Glutamatergic neuron (in vitro differentiated cells): Measurements from ENCODE around the gene PON3. TPM values are rescaled to one million over a fixed set of nuclear protein-coding genes. Genes with fewer than 3 reads are reported as not detected.
"Not testable (repeated sequence)": the region's sequence is repeated elsewhere in the genome, so short reads cannot be mapped to it uniquely, and the experiment has no call there.

Experiments used
- DNase-seq: peaks from one replicate; pipeline ENCODE4 v3.0.0; 2022
- H3K27ac Mint-ChIP-seq: one replicate; pipeline ENCODE4 v1.8.0; 2020; ENCODE audit warnings: mild to moderate bottlenecking, mixed read lengths, inconsistent platforms; ENCODE audit not compliant: unreplicated experiment
- H3K27me3 Mint-ChIP-seq: one replicate; pipeline ENCODE4 v1.8.0; 2020; ENCODE audit warnings: mild to moderate bottlenecking, moderate library complexity, mixed read lengths, inconsistent platforms; ENCODE audit not compliant: unreplicated experiment
- H3K36me3 Mint-ChIP-seq: one replicate; pipeline ENCODE4 v1.8.0; 2020; ENCODE audit warnings: mild to moderate bottlenecking, mixed read lengths, inconsistent platforms; ENCODE audit not compliant: unreplicated experiment
- H3K4me1 Mint-ChIP-seq: one replicate; pipeline ENCODE4 v1.8.0; 2020; ENCODE audit warnings: mild to moderate bottlenecking, low read depth, mixed read lengths, inconsistent platforms; ENCODE audit not compliant: unreplicated experiment
- H3K4me3 Mint-ChIP-seq: one replicate; pipeline ENCODE4 v1.8.0; 2020; ENCODE audit warnings: mild to moderate bottlenecking, mixed read lengths, inconsistent platforms; ENCODE audit not compliant: unreplicated experiment
- H3K9me3 Mint-ChIP-seq: one replicate; pipeline ENCODE4 v1.8.0; 2020; ENCODE audit warnings: mild to moderate bottlenecking, moderate library complexity, mixed read lengths, inconsistent platforms; ENCODE audit not compliant: unreplicated experiment
- CTCF ChIP-seq: fragments of 200-600 bp; sonication (generic); IDR thresholded peaks from one replicate; pipeline ENCODE4 v1.5.0; 2021; ENCODE audit not compliant: partially characterized antibody, unreplicated experiment
- total RNA-seq: library from RNA; stranded (reverse); fragmentation: NEBNext Ultra II Directional; extraction: Animal tissue kit (Norgen Biotek cat#: 25700); gene quantifications from one replicate; pipeline ENCODE4 v1.2.1, GENCODE V29; 2021; ENCODE audit not compliant: unreplicated experiment

The PON3 gene
- total RNA-seq, 1 donor from 2014 or later, result not detected

- no peak overlapping the region for H3K27ac Mint-ChIP-seq
- peaks cover 10% of the 10 kb centered on the region for H3K36me3 Mint-ChIP-seq
- peaks cover 2% of the 10 kb centered on the region for H3K9me3 Mint-ChIP-seq
- H3K4me1 Mint-ChIP-seq, result peaks cover 5% of the 10 kb centered on the region
- no peaks in the 10 kb centered on the region for H3K27me3 Mint-ChIP-seq
- no peak for TF ChIP-seq CTCF
- no peak overlapping the region for H3K4me3 Mint-ChIP-seq
- no peak for DNase-seq
Measured at GRCh38 chr7:95391761-95392160, 4.4 kb downstream of the PON3 start.

GRCh38 chr7:95389516-95389915 lies 6.7 kb downstream of the PON3 start:
- no peak for DNase-seq

GRCh38 chr7:95379457-95379856 lies 16.7 kb downstream of the PON3 start:
- Mint-ChIP-seq H3K9me3 (peaks cover 15% of the 10 kb centered on the region), H3K36me3 (peaks cover 26% of the 10 kb centered on the region)
- not testable (repeated sequence) for H3K4me3 Mint-ChIP-seq, H3K27ac Mint-ChIP-seq, H3K27me3 Mint-ChIP-seq, H3K4me1 Mint-ChIP-seq, DNase-seq

More at GRCh38 chr7:95389516-95389915, 6.7 kb downstream of the PON3 start:
- TF ChIP-seq CTCF, result no peak
- Mint-ChIP-seq H3K27me3 (no peaks in the 10 kb centered on the region), H3K9me3 (no peaks in the 10 kb centered on the region), H3K27ac (no peak overlapping the region), H3K4me3 (no peak overlapping the region), H3K4me1 (peaks cover 5% of the 10 kb centered on the region), H3K36me3 (peaks cover 10% of the 10 kb centered on the region)

GRCh38 chr7:95376632-95377400 lies 19.4 kb downstream of the PON3 start:
- Mint-ChIP-seq H3K4me3 (no peak overlapping the region), H3K27me3 (peaks cover 2% of the 10 kb centered on the region), H3K9me3 (peaks cover 7% of the 10 kb centered on the region), H3K27ac (no peak overlapping the region), H3K36me3 (peaks cover 24% of the 10 kb centered on the region), H3K4me1 (no peaks in the 10 kb centered on the region)
- DNase-seq, result no peak
- no peak for TF ChIP-seq CTCF

- no peak for TF ChIP-seq CTCF
- Mint-ChIP-seq H3K9me3 (peaks cover 5% of the 10 kb centered on the region), H3K4me3 (no peak overlapping the region), H3K27ac (no peak overlapping the region), H3K27me3 (peaks cover 2% of the 10 kb centered on the region), H3K36me3 (peaks cover 16% of the 10 kb centered on the region), H3K4me1 (no peaks in the 10 kb centered on the region)
- DNase-seq, result no peak
Measured at GRCh38 chr7:95375591-95376257, 20.5 kb downstream of the PON3 start.
